Stimulated activated naive CD8-positive, alpha-beta T cell treated with anti-CD3 and anti-CD28 coated beads, Interleukin-15, Interleukin-2, amounts not matched to agents 100 ng/mL and 50 ng/mL, for 24 hours (primary cell): ENCODE data around the gene RTKN.
"Not testable (repeated sequence)": the region's sequence is repeated elsewhere in the genome, so short reads cannot be mapped to it uniquely, and the experiment has no call there.

Experiments used
- H3K27ac Mint-ChIP-seq: one replicate; pipeline ENCODE4 v1.8.0; 2021; ENCODE audit warnings: mild to moderate bottlenecking, mixed read lengths
- H3K27me3 Mint-ChIP-seq: one replicate; pipeline ENCODE4 v1.8.0; 2021; ENCODE audit warnings: mixed read lengths
- H3K36me3 Mint-ChIP-seq: one replicate; pipeline ENCODE4 v1.8.0; 2021; ENCODE audit warnings: low read depth, mixed read lengths
- H3K4me1 Mint-ChIP-seq: one replicate; pipeline ENCODE4 v1.8.0; 2021; ENCODE audit warnings: low read depth, mixed read lengths
- H3K4me3 Mint-ChIP-seq: one replicate; pipeline ENCODE4 v1.8.0; 2021; ENCODE audit warnings: mild to moderate bottlenecking, mixed read lengths
- H3K9me3 Mint-ChIP-seq: one replicate; pipeline ENCODE4 v1.8.0; 2021; ENCODE audit warnings: mixed read lengths

Gene RTKN

DNA sequence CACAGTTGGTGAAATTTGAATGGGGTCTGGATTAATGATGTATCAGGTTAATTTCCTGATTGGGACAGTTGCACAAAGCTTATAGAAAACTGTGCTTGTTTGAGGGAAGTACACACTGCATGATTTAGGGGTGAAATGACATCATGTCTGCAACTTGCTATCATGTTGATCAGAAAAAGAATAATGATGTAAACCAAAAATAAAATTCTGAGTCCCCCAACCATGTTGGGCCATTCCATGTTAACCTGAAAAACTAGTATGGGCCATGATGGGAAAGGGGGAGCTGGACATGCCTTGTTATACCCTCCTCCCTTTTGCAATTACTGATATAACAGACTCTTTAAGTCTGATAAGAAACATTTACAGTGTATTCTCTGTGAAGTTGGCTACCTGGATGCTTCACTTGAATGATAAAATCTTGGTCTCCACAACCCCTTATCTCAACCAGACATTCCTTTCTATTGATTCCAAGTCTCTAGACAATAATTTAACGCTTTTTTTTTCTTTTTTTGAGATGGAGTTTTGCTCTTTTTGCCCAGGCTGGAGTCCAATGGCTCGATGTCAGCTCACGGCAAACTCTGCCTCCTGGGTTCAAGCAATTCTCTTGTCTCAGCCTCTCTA is 8.9 kb upstream of the RTKN start:
- no peak overlapping the region for H3K4me3 Mint-ChIP-seq
- no peaks in the 10 kb centered on the region for H3K9me3 Mint-ChIP-seq
- H3K4me1 Mint-ChIP-seq, result peaks cover 28% of the 10 kb centered on the region
- no peak overlapping the region for H3K27ac Mint-ChIP-seq
- no peaks in the 10 kb centered on the region for H3K27me3 Mint-ChIP-seq
- peaks cover 5% of the 10 kb centered on the region for H3K36me3 Mint-ChIP-seq

GRCh38 chr2:74448771-74449170 is 7.0 kb upstream of the RTKN start:
- peaks cover 12% of the 10 kb centered on the region for H3K4me1 Mint-ChIP-seq
- H3K36me3 Mint-ChIP-seq, result no peaks in the 10 kb centered on the region
- no peaks in the 10 kb centered on the region for H3K9me3 Mint-ChIP-seq
- H3K27me3 Mint-ChIP-seq, result no peaks in the 10 kb centered on the region
- H3K27ac Mint-ChIP-seq, result no peak overlapping the region
- H3K4me3 Mint-ChIP-seq, result no peak overlapping the region

GRCh38 chr2:74447230-74447999 is 5.7 kb upstream of the RTKN start:
- peaks cover 2% of the 10 kb centered on the region for H3K27me3 Mint-ChIP-seq
- no peak overlapping the region for H3K4me3 Mint-ChIP-seq
- H3K27ac Mint-ChIP-seq, result no peak overlapping the region
- no peaks in the 10 kb centered on the region for H3K36me3 Mint-ChIP-seq
- H3K9me3 Mint-ChIP-seq, result no peaks in the 10 kb centered on the region
- H3K4me1 Mint-ChIP-seq, result peaks cover 2% of the 10 kb centered on the region

DNA sequence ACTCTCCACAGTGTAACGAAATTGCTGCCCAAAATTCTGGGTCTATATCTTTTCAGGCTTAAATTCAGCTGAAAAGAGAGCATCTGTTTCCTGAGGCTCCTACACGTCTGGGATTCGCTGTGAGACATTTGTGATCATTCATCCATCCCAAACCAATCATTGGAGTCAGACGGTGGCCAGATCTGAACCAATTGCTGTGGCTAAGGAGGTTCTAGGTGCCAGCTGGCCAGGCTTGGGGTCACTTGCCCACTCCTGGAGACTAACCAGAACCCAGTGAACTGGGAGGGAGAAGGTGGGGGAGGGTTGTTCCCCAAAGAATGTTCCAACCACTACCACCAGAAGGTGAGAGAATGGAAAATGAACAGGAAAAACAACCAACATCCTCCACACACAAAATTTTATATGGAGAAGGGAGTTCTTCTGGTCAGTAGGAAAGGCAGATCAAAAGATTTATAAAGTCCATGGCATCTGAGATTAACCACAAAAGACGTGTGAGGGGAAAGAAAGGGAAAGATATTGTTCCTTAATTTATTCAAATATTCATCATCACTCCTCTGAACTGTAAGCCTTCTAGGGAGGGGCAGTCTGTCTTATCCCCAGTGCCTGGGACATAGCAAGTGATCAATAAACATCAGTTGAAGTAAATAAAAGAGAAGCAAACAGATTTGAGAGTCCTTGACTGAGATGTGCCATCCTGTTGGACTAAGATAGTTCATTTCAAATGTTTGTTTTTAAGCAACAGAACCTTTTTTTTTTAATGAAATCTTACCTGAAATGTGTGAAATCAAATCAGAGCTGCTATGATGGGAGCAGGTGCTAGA is 3.0 kb upstream of the RTKN start:
- Mint-ChIP-seq H3K27me3 (peaks cover 13% of the 10 kb centered on the region), H3K9me3 (no peaks in the 10 kb centered on the region), H3K4me1 (peaks cover 14% of the 10 kb centered on the region), H3K36me3 (no peaks in the 10 kb centered on the region), H3K27ac (no peak overlapping the region), H3K4me3 (no peak overlapping the region)

GRCh38 chr2:74442483-74443297 is 953 bp upstream of the RTKN start:
- H3K36me3 Mint-ChIP-seq, H3K27ac Mint-ChIP-seq, H3K9me3 Mint-ChIP-seq: not testable (repeated sequence)
- H3K4me1 Mint-ChIP-seq, result peaks cover 19% of the 10 kb centered on the region
- peak overlapping the region; percentile 66 for H3K4me3 Mint-ChIP-seq
- H3K27me3 Mint-ChIP-seq, result peaks cover 15% of the 10 kb centered on the region

DNA sequence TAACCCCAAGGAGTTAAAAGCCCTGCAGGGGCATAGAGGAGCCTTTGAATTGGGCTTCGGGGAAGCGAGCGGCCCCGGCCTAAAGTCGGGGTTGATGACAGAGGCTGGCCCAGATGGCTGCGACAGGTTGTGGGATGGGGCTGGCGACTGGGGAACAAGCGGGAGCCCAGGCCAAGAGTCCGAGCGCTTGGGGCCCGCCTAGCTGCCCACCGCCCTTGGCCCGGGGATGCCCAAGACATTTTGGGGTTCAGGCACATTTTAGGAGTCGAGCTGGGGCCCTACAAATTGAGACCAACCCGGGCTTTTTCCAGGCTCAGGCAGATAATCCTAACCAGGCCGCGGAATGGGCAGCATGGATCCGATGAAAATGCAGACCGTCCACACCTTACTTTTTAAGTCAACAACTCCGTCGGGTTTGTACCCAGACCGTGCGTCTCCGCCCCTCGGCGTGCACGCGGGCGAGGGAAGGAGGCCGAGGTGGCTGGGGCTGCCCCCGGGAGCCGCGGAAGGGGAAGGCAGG is 507 bp downstream of the RTKN start:
- peaks cover 25% of the 10 kb centered on the region for H3K4me1 Mint-ChIP-seq
- no peak overlapping the region for H3K27ac Mint-ChIP-seq
- H3K4me3 Mint-ChIP-seq, result peak overlapping the region; percentile 53

DNA sequence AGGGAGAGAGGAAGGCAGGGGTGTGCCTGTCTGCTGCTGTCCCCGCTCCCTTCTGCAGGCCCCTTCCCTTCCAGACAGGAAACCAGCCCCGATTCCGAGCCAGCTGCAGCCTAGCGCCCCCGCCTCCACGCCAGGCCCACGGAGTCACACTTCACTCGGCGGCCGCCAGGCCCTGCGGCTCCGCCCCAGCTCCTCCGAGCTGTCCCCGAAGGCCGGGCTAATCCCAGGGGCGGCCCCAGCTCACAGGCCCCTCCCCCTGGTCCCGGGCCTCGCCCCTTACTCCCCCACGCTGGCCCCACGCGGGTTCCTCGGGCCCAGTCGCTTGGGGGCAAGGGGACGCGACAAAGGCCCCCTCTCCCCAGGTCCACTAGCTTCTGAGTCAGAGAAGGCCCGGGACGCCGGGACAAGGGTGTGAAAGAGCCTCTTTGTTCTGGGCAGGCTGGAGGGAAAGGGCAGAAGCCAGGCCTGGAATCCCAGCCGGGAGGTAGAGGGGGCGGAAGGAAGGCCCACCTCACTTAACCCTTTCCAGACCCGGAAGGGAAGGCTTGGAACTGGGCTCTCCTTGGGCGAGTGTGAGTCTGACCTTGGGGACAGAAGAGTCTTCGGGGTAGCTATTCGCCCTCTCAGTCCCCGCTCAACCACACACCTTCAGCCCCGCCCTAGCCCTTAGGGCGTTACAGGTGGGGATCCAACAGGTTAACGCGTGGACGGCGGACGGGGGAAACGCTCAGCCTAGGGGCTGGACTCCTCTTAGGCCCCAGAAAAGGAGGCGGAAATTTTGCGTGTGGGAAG is 1.2 kb downstream of the RTKN start:
- no peak overlapping the region for H3K27ac Mint-ChIP-seq
- no peaks in the 10 kb centered on the region for H3K36me3 Mint-ChIP-seq
- no peaks in the 10 kb centered on the region for H3K9me3 Mint-ChIP-seq
- H3K4me1 Mint-ChIP-seq, result peaks cover 25% of the 10 kb centered on the region
- peak overlapping the region; percentile 63 for H3K4me3 Mint-ChIP-seq
- H3K27me3 Mint-ChIP-seq, result peaks cover 15% of the 10 kb centered on the region

More for the DNA sequence above, 507 bp downstream of the RTKN start:
- H3K9me3 Mint-ChIP-seq, result no peaks in the 10 kb centered on the region
- H3K27me3 Mint-ChIP-seq, result peaks cover 15% of the 10 kb centered on the region
- no peaks in the 10 kb centered on the region for H3K36me3 Mint-ChIP-seq

- H3K4me3 Mint-ChIP-seq, result peak overlapping the region; percentile 63
- no peaks in the 10 kb centered on the region for H3K36me3 Mint-ChIP-seq
- peaks cover 25% of the 10 kb centered on the region for H3K4me1 Mint-ChIP-seq
- no peaks in the 10 kb centered on the region for H3K9me3 Mint-ChIP-seq
- no peak overlapping the region for H3K27ac Mint-ChIP-seq
- H3K27me3 Mint-ChIP-seq, result peaks cover 15% of the 10 kb centered on the region
Measured at GRCh38 chr2:74439803-74440377, 1.8 kb downstream of the RTKN start.

DNA sequence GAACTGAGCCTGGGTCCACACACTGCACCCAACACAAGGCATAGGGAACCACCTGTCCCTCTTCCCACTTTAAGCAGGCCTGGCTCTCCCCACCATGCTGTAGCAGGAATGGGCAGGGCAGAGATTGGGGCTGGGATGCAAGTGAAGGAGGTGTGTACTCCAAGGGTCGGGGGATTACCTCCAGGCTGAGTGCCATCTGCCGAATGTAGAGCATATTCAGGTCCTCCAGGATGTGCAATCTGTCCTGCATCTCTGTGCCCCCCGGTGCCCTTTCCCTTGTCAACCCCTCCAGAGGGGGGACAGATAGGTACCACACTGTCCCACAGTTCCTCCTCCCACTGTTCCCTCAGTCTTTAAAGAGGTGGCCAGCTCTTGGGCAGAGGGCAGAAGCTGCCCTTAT is 2.4 kb downstream of the RTKN start:
- H3K4me1 Mint-ChIP-seq, result peaks cover 25% of the 10 kb centered on the region
- no peaks in the 10 kb centered on the region for H3K9me3 Mint-ChIP-seq
- no peak overlapping the region for H3K27ac Mint-ChIP-seq
- H3K36me3 Mint-ChIP-seq, result no peaks in the 10 kb centered on the region
- H3K27me3 Mint-ChIP-seq, result peaks cover 15% of the 10 kb centered on the region
- no peak overlapping the region for H3K4me3 Mint-ChIP-seq

- Mint-ChIP-seq H3K4me1 (peaks cover 25% of the 10 kb centered on the region), H3K27me3 (peaks cover 15% of the 10 kb centered on the region), H3K27ac (no peak overlapping the region), H3K36me3 (no peaks in the 10 kb centered on the region), H3K9me3 (no peaks in the 10 kb centered on the region), H3K4me3 (no peak overlapping the region)
Measured at GRCh38 chr2:74438248-74438647, 3.5 kb downstream of the RTKN start.

- Mint-ChIP-seq H3K4me1 (peaks cover 21% of the 10 kb centered on the region), H3K27ac (no peak overlapping the region), H3K4me3 (no peak overlapping the region), H3K9me3 (no peaks in the 10 kb centered on the region), H3K36me3 (no peaks in the 10 kb centered on the region), H3K27me3 (peaks cover 9% of the 10 kb centered on the region)
Measured at GRCh38 chr2:74436848-74437695, 4.7 kb downstream of the RTKN start.

- Mint-ChIP-seq H3K4me1 (peaks cover 21% of the 10 kb centered on the region), H3K9me3 (no peaks in the 10 kb centered on the region), H3K4me3 (no peak overlapping the region), H3K27ac (no peak overlapping the region), H3K27me3 (peaks cover 9% of the 10 kb centered on the region), H3K36me3 (no peaks in the 10 kb centered on the region)
Measured at GRCh38 chr2:74436111-74436805, 5.5 kb downstream of the RTKN start.
